Astrocyte of the spinal cord (primary cell): ENCODE results near the gene SCNN1B.
"Not testable (repeated sequence)": the region's sequence is repeated elsewhere in the genome, so short reads cannot be mapped to it uniquely, and the experiment has no call there.

Experiments
- DNase-seq: peaks from one replicate; pipeline ENCODE4 v3.0.0; 2011; ENCODE audit warnings: low read depth, low spot score
- H3K4me3 ChIP-seq: 2 replicates; pipeline ENCODE4 v1.5.1; 2011; ENCODE audit warnings: low read depth, mild to moderate bottlenecking, low read length, moderate library complexity
- in situ Hi-C: cut with HindIII; loops from 2 replicates; pipeline ENCODE4 v1.10.0; 2017; ENCODE audit warnings: low sequenced_read_pairs
- TF ChIP-seq, protein P1 (sequence below): IDR thresholded peaks from 2 replicates; pipeline ENCODE4 v1.5.1; 2012; ENCODE audit warnings: low read depth, mild to moderate bottlenecking, low read length, inconsistent platforms

SCNN1B gene

DNA sequence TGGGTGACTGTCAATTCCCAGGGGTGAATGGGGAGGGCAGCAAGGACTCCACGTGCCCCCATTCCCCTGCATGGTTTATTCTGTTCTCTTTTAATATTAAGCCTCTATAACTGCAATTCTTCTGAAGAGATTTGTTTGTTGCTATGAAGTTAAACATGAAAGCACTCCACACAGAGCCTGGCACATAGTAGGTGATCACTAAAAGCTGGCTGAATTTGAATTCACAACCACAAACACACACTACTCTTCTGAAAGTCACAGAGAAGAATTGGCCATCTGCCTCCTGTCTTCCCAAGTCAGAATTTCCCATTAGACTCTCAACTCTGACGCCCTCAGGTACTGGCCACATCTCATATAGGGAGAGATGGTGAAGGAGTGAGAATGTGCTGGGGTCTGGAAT, 95.4 kb downstream of the SCNN1B start:
- no peak overlapping the region for H3K4me3 ChIP-seq
- no peak for DNase-seq
- TF ChIP-seq, protein P1, sequence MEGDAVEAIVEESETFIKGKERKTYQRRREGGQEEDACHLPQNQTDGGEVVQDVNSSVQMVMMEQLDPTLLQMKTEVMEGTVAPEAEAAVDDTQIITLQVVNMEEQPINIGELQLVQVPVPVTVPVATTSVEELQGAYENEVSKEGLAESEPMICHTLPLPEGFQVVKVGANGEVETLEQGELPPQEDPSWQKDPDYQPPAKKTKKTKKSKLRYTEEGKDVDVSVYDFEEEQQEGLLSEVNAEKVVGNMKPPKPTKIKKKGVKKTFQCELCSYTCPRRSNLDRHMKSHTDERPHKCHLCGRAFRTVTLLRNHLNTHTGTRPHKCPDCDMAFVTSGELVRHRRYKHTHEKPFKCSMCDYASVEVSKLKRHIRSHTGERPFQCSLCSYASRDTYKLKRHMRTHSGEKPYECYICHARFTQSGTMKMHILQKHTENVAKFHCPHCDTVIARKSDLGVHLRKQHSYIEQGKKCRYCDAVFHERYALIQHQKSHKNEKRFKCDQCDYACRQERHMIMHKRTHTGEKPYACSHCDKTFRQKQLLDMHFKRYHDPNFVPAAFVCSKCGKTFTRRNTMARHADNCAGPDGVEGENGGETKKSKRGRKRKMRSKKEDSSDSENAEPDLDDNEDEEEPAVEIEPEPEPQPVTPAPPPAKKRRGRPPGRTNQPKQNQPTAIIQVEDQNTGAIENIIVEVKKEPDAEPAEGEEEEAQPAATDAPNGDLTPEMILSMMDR: no peak
- in situ Hi-C loops: no loop called here

DNA sequence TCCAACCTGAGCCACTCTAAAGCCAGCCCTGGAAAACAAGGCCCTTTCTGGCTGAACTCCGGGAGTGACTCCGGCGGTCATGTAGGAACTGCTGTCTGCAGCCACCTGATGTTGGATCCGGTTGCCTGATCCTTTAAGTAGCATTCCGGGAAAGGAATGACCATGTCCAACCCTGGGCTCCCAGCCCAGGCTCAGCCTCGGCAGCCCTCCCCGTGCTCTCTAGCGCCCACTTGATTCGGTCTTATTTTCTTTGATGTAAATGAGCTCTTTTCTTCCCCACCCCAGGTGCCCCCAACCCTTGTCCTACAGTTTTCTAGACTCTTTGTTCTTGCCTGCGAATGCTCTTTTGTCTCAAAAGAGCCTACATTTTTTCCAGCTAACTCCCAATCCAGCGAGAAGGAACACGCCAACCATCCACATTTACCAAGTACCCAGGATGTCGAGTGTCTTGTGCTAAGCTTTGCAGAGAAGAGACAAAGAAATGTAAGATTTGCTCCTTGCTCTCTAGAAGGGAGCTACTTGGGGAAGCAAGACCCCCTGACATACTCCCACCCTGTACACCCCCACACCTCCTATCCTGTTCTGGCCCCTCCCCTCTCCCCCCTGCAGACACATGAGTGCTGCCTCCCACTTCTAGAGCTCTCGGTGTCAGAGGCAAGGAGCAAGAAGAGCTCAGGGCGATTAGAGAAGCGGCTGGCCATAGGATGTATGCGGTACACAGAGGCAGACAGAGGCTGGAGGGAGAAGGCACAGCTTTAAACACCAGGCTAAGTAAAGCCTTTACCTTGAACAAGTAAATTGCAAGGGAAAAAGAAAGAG, 97.1 kb downstream of the SCNN1B start:
- no peak overlapping the region for H3K4me3 ChIP-seq
- in situ Hi-C loops: no loop called here
- peak; percentile 45 for DNase-seq

DNA sequence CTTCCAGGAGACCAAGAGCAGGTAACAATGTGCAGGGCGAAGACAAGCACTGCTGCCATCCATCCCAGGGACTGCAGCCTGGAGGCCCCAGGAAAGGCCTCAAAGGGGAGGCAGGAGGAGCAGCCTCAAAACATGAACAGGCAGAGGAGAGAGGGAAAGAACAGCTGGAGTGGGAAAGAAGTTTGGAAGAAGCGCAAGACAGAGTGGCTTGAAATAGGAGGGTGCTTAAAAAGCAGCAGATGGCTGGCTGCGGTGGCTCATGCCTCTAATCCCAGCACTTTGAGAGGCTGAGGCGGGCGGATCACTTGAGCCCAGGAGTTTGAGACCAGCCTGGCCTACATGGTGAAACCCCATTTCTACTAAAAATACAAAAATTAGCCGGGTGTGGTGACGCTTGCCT, 98.3 kb downstream of the SCNN1B start:
- H3K4me3 ChIP-seq, DNase-seq, in situ Hi-C loops: not testable (repeated sequence)

More for the DNA sequence above, 97.1 kb downstream of the SCNN1B start:
- TF ChIP-seq, protein P1: peak; percentile 20

DNA sequence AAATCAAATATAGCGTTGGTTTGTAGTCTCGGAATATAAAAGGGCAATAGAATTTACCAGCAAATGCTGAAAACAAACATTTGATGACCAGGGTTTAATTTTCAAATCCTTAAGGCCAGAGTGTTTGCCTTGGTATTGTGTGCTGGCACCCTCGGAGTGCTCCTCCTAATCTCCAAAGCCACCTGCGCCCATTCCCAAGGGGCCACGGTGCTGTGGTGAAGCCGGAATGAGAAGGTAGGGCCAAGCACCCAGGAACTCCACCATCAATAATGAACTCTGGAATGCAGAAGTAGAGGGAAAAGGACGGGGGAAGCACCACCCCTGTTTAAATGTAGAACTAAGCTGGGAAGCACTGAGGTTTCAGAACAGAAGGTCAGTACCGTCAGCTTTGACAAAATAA, 99.0 kb downstream of the SCNN1B start:
- no peak for DNase-seq
- H3K4me3 ChIP-seq: no peak overlapping the region
- in situ Hi-C loops: no loop called here
- TF ChIP-seq, protein P1: no peak

DNA sequence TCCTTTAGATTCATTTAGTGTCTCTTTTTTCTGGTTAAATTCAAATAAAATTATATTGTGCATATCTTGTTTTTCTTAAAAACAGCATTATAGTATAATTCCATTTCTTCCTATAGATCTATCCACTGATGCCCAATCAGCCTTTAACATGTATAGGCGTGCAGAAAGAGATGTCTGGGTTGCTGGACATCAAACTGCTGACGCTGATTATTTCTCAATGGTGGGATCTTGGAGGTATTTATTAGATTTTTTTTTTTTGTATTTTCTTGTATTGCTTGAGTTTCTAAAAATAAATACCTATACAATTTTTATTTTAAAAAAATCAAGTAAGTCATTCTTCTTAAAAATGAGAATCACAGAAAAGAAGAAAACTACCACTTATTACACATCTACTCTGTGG, 100.0 kb downstream of the SCNN1B start:
- TF ChIP-seq, protein P1: no peak
- no peak for DNase-seq
- H3K4me3 ChIP-seq: no peak overlapping the region
- in situ Hi-C loops: no loop called here

DNA sequence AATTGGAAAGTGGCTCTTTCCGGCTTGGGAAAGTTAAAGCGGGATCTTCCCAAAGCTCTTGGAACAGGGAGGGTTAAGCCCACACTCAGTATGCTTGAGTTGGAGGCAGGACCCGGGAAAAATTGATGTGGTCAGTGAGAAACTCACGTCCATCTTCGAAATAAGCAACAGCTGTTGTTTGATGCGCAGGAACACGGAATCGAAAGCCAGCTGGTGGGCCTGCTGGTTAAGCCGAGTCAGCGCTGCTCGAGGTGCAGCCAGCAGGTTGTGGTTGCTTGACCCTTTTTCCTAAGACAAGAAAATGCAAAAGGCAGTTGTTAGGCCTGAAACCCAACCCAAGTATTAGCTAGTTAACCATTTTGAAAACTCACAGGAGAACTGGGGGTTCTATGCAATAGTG, 101.4 kb downstream of the SCNN1B start:
- TF ChIP-seq, protein P1: no peak
- no peak overlapping the region for H3K4me3 ChIP-seq
- in situ Hi-C loops: no loop called here
- no peak for DNase-seq

DNA sequence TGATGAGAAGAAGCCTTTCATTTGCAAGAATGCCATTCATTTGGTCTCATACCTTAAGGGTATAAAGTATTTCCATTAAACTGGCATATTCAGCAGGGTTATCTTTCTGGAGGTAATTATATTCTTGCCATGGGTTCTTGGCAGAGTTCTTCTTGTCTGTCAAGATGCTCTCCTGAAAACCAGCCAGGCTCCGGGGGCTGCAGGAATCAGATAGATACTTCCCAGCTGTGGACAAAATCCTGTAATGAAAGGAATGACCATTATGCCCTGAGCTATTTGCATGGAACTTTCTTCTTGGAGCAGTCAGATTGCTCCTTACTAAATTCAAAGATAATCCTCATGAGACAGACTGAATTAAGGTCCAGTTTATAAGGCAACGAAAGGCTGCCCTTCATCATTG, 103.9 kb downstream of the SCNN1B start:
- TF ChIP-seq, protein P1: no peak

More for the DNA sequence above, 103.9 kb downstream of the SCNN1B start:
- DNase-seq: no peak
- H3K4me3 ChIP-seq: no peak overlapping the region
- in situ Hi-C loops: no loop called here
